Heart left ventricle (tissue), 16 donors: ENCODE measurements around the gene FARP1. TPM values are rescaled to one million over a fixed set of nuclear protein-coding genes. Genes with fewer than 3 reads are reported as not detected.
A peak's percentile ranks its signal among the peaks of the same experiment; 100 is the strongest.

Experiments used
- ATAC-seq, 4 donors: fragments of 200-7000 bp; cut with Tn5 transposase; one replicate each; pipeline ENCODE4 v1.9.1; 2020 to 2022; ENCODE audit warnings: moderate library complexity in 4 of 4, mild to moderate bottlenecking in 3 of 4, moderate number of reproducible peaks in 1 of 4
- DNase-seq, 5 donors: peaks; one replicate each; pipeline ENCODE4 v3.0.0-alpha.2; 2020
- H3K27ac ChIP-seq, 12 donors: fragments of 200-600 bp; sonication (generic) in 4 of 12; one replicate each; pipeline versions ENCODE4 v1.5.0 to v1.8.0; 2016 to 2022; ENCODE audit warnings: mild to moderate bottlenecking in 2 of 12
- H3K27me3 ChIP-seq, 9 donors: fragments of 200-600 bp; sonication (generic) in 2 of 9; one replicate each; pipeline versions ENCODE4 v1.5.1 to v1.8.0; 2016 to 2022; ENCODE audit warnings: mild to moderate bottlenecking in 3 of 9
- H3K36me3 ChIP-seq, 9 donors: fragments of 200-600 bp; sonication (generic) in 2 of 9; one replicate each; pipeline versions ENCODE4 v1.5.0 to v1.8.0; 2018 to 2022; ENCODE audit warnings: mild to moderate bottlenecking in 2 of 9
- H3K4me1 ChIP-seq, 12 donors: fragments of 200-600 bp; sonication (generic) in 4 of 12; one replicate each; pipeline versions ENCODE4 v1.5.0 to v1.8.0; 2016 to 2022; ENCODE audit warnings: mild to moderate bottlenecking in 3 of 12
- H3K4me3 ChIP-seq, 12 donors: fragments of 200-600 bp; sonication (generic) in 4 of 12; one replicate each; pipeline versions ENCODE4 v1.5.0 to v1.8.0; 2017 to 2022; ENCODE audit warnings: mild to moderate bottlenecking in 9 of 12, moderate library complexity in 4 of 12
- H3K9me3 ChIP-seq, 12 donors: fragments of 200-600 bp; sonication (generic) in 4 of 12; one replicate each; pipeline versions ENCODE4 v1.5.0 to v1.8.0; 2016 to 2022; ENCODE audit warnings: mild to moderate bottlenecking in 1 of 12
- POLR2A ChIP-seq, 2 donors: fragments of 450-650 bp; IDR thresholded peaks; one replicate each; pipeline ENCODE4 v1.6.1; 2017; ENCODE audit warnings: antibody characterized with exemption in 2 of 2, mild to moderate bottlenecking in 2 of 2, moderate library complexity in 2 of 2
- WGBS, 4 donors: extraction: QIAGEN DNeasy Blood & Tissue Kit in 2 of 4; methylation state at CpG; one replicate each; pipeline versions ENCODE4 v1.1.5 to v1.1.7; 2013 to 2018; 5-methylcytosine and 5-hydroxymethylcytosine counted together
- intact Hi-C, 10 donors: fragments of 100-400 bp; cut with DNase I; formaldehyde crosslinking; loops; one replicate each; pipeline versions ENCODE4 v1.11.1 to v1.14.2; 2022
- polyA plus RNA-seq, 2 donors: library from polyadenylated mRNA; stranded (reverse); fragments of 200-250 nt; gene quantifications; one replicate each; pipeline ENCODE4 v1.2.3, GENCODE V29; 2013
- total RNA-seq, 9 donors: library from RNA; depleted of rRNA in 2 of 9; stranded (reverse); fragments of >200 nt in 2 of 9; fragmentation: NEBNext Ultra II Directional in 3 of 9; extraction: Animal tissue kit (Norgen Biotek cat#: 25700) in 3 of 9; gene quantifications; one replicate each; pipeline versions ENCODE4 v1.1.0 to v1.2.4, GENCODE V29; 2016 to 2023
- TF ChIP-seq, protein P1 (sequence below), 12 donors: fragments of 200-600 bp; sonication (generic) in 4 of 12; IDR thresholded peaks; one replicate each; pipeline versions ENCODE4 v1.5.0 to v1.8.0; 2018 to 2022; ENCODE audit warnings: antibody characterized with exemption in 12 of 12, mild to moderate bottlenecking in 5 of 12
- donor health status: ischemic (EF 13 %, LVEDD 7.1; RV severe dilation, severe dysfunction).
- donor health status: healthy with polysubstance abuse.
- donor health status: DM: no; HTN: yes; CAD: no.
- donor health status: DM: no; HTN: no; CAD: no.
- donor health status: ischemic (EF 25% LVEDD 6.9; RV normal size, moderate dysfunction).
- donor health status: ischemic (EF 25% LVEDD 5.7; RV mildly dilated, moderate dysfunction).
- donor health status: healthy.
- donor health status: DM: yes; HTN: yes; CAD: no.
- donor health status: ischemic (EF 35%, LVEDD 5.7; RV mildly dilated, moderate dysfunction).
- donor health status: nonischemic (EF 11% LVEDD 7.7; RV severe dilation, severe dysfunction).
- donor health status: DM: yes; HTN: yes; CAD: no.
- donor health status: PGD.
- donor health status: ischemic (EF 29% LVEDD 5.4; RV normal size, mild dysfunction).
- donor health status: nonischemic (EF 23%, LVEDD 6.1; RV moderate dilation, normal function).

FARP1 gene
- total and polyA plus RNA-seq, 11 donors: 7.7 to 51.8 (median 22.3) TPM

- DNase-seq (no peak), ATAC-seq (no peak)
- WGBS, 4 donors: 92 to 98% (median 94%) methylated on average over 8 of the region's 8 CpGs
- Histone ChIP-seq H3K9me3 (no peaks in the 10 kb centered on the region), H3K27ac (no peak overlapping the region), H3K4me1 (peaks cover 0 to 7% (median 0%) of the 10 kb centered on the region in 12 donors), H3K27me3 (no peaks in the 10 kb centered on the region), H3K4me3 (no peak overlapping the region), H3K36me3 (peaks cover 0 to 5% (median 0%) of the 10 kb centered on the region in 9 donors)
- TF ChIP-seq, protein P1, sequence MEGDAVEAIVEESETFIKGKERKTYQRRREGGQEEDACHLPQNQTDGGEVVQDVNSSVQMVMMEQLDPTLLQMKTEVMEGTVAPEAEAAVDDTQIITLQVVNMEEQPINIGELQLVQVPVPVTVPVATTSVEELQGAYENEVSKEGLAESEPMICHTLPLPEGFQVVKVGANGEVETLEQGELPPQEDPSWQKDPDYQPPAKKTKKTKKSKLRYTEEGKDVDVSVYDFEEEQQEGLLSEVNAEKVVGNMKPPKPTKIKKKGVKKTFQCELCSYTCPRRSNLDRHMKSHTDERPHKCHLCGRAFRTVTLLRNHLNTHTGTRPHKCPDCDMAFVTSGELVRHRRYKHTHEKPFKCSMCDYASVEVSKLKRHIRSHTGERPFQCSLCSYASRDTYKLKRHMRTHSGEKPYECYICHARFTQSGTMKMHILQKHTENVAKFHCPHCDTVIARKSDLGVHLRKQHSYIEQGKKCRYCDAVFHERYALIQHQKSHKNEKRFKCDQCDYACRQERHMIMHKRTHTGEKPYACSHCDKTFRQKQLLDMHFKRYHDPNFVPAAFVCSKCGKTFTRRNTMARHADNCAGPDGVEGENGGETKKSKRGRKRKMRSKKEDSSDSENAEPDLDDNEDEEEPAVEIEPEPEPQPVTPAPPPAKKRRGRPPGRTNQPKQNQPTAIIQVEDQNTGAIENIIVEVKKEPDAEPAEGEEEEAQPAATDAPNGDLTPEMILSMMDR (IDR thresholded peaks at IDR 0.05): no peak
- TF ChIP-seq POLR2A (IDR thresholded peaks at IDR 0.05): no peak
- intact Hi-C loops: no loop called here
These were observed 8.1 kb downstream of the FARP1 start for GRCh38 chr13:98150832-98151479.

DNA sequence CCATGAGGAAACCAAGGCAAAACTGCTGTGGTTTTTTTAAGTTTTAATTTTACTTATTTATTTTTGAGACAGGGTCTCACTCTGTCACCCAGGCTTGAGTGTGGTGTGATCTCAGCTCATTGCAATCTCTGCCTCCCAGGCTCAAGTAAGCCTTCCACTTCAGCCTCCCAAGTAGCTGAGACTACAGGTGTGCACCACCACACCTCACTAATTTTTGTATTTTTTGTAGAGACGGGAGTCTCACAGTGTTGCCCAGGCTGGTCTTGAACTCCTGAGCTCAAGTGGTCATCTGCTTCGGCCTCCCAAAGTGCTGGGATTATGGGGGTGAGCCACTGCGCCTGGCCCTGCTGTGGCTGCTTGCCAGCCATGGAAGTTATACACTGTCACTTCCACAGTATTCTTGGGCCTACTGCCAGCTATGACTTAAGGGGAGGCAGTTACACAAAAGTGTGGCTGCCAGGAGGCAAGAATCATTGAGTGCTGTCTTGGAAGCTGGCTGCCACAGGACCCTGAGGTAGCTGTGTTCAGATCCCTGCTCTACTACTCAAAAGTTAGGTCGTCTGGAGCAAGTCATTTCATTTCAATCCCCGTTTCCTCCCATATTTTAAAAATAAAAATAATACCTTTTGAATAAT, 12.7 kb downstream of the FARP1 start:
- H3K4me1 ChIP-seq: peaks cover 0 to 19% (median 0%) of the 10 kb centered on the region in 12 donors
- peak in 1 of 4 donors; percentile 28 for ATAC-seq
- H3K27me3 ChIP-seq: no peaks in the 10 kb centered on the region
- peak in 1 of 5 donors; percentile 33 for DNase-seq
- H3K36me3 ChIP-seq: no peaks in the 10 kb centered on the region
- TF ChIP-seq, protein P1 (IDR thresholded peaks at IDR 0.05): no peak
- TF ChIP-seq POLR2A (IDR thresholded peaks at IDR 0.05): no peak
- intact Hi-C loops: no loop called here
- WGBS, 4 donors: 70 to 87% (median 76%) methylated on average over 5 of the region's 5 CpGs
- no peak overlapping the region for H3K27ac ChIP-seq
- no peak overlapping the region for H3K4me3 ChIP-seq
- no peaks in the 10 kb centered on the region for H3K9me3 ChIP-seq

DNA sequence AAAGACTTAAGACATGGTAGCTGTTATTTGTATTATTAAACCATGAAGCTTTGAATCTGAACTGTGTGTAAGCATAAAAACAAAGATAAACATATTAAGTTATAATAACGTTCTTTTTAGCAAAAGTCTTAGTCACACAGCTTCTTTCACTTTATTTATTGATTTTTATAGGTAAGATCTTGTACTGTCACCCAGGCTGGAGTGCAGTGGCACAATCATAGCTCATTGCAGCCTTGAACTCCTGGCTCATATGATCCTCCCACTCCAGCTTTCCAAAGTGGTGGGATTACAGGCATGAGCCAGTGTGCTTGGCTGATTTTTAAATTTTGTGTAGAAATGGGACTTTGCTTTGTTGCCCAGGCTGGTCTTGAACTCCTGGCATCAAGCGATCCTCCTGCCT, 13.4 kb downstream of the FARP1 start:
- ATAC-seq (no peak), DNase-seq (no peak)
- H3K36me3 ChIP-seq: no peaks in the 10 kb centered on the region
- intact Hi-C loops: no loop called here
- H3K4me1 ChIP-seq: peaks cover 0 to 19% (median 0%) of the 10 kb centered on the region in 12 donors
- 78 to 88% (median 83%) methylated on average over 2 of the region's 2 CpGs for WGBS, 4 donors
- H3K27ac ChIP-seq: no peak overlapping the region
- TF ChIP-seq POLR2A (IDR thresholded peaks at IDR 0.05): no peak
- TF ChIP-seq, protein P1 (IDR thresholded peaks at IDR 0.05): no peak
- H3K27me3 ChIP-seq: no peaks in the 10 kb centered on the region
- H3K9me3 ChIP-seq: no peaks in the 10 kb centered on the region
- H3K4me3 ChIP-seq: no peak overlapping the region

GRCh38 chr13:98157188-98157587, 14.3 kb downstream of the FARP1 start:
- TF ChIP-seq, protein P1 (IDR thresholded peaks at IDR 0.05): no peak
- no peak for TF ChIP-seq POLR2A (IDR thresholded peaks at IDR 0.05)
- H3K4me1 ChIP-seq: peaks cover 0 to 21% (median 0%) of the 10 kb centered on the region in 12 donors
- no peak overlapping the region for H3K4me3 ChIP-seq
- 87 to 92% (median 89%) methylated on average over 7 of the region's 7 CpGs for WGBS, 4 donors
- DNase-seq (no peak), ATAC-seq (no peak)
- H3K36me3 ChIP-seq: no peaks in the 10 kb centered on the region
- no peak overlapping the region for H3K27ac ChIP-seq
- H3K27me3 ChIP-seq: no peaks in the 10 kb centered on the region
- H3K9me3 ChIP-seq: no peaks in the 10 kb centered on the region
- intact Hi-C loops: no loop called here
